PC-3 (cell line): Measurements from ENCODE around the gene FKBP1A.

Experiments
- CTCF ChIP-seq: fragments of 300-600 bp; sonication (generic); conservative IDR thresholded peaks from 2 replicates; pipeline ENCODE4 v1.5.1; 2017; ENCODE audit warnings: antibody characterized with exemption, low read depth, mild to moderate bottlenecking, low read length
- EZH2 ChIP-seq: fragments of 300-600 bp; sonication (generic); IDR thresholded peaks from one replicate; pipeline ENCODE4 v1.6.1; 2017; ENCODE audit warnings: antibody characterized with exemption, mild to moderate bottlenecking, low read length; ENCODE audit not compliant: unreplicated experiment
- EZH2phosphoT487 ChIP-seq: fragments of 300-600 bp; sonication (generic); IDR thresholded peaks from 2 replicates; pipeline ENCODE4 v1.6.1; 2018; ENCODE audit warnings: mild to moderate bottlenecking, antibody characterized with exemption, low read length, borderline replicate concordance

GRCh38 chr20:1338801-1339200 is 54.1 kb downstream of the FKBP1A start:
- no peak for TF ChIP-seq CTCF
- no peak for TF ChIP-seq EZH2
- no peak for TF ChIP-seq EZH2phosphoT487
